ENCODE measurements around the gene GLRX.
"Not testable (repeated sequence)": the region's sequence is repeated elsewhere in the genome, so short reads cannot be mapped to it uniquely, and the experiment has no call there.

Gene GLRX

GRCh38 chr5:95841914-95842812 is 19.6 kb upstream of the GLRX start:
- Histone ChIP-seq H3K36me3 (ENCODE audit: control insufficient read depth in 2 of 2, insufficient read depth in 2 of 2, low read length in 2 of 2) (no peaks in the 10 kb centered on the region), H3K4me3 (ENCODE audit: low read length in 2 of 2) (no peak overlapping the region), H3K9me3 (ENCODE audit: control insufficient read depth in 2 of 2, low read length in 2 of 2) (no peaks in the 10 kb centered on the region), H3K27ac (ENCODE audit: low read depth in 2 of 2, low read length in 2 of 2) (peak overlapping the region; percentile 68 to 84), H3K9ac (ENCODE audit: low read depth in 1 of 2, low read length in 2 of 2) (peak overlapping the region in 1 of 2 donors; percentile 18), H3K27me3 (ENCODE audit: control insufficient read depth in 2 of 2, insufficient read depth in 2 of 2, low read length in 2 of 2) (no peaks in the 10 kb centered on the region), H3K4me1 (ENCODE audit: control insufficient read depth in 2 of 2, insufficient read depth in 2 of 2, low read length in 2 of 2) (peaks cover 11 to 28% of the 10 kb centered on the region in 2 donors)

GRCh38 chr5:95840956-95841705 is 18.6 kb upstream of the GLRX start:
- no peak overlapping the region for H3K9ac ChIP-seq (ENCODE audit: low read depth in 1 of 2, low read length in 2 of 2)
- H3K27ac ChIP-seq (ENCODE audit: low read depth in 2 of 2, low read length in 2 of 2): peak overlapping the region; percentile 11 to 84
- no peaks in the 10 kb centered on the region for H3K9me3 ChIP-seq (ENCODE audit: control insufficient read depth in 2 of 2, low read length in 2 of 2)
- H3K36me3 ChIP-seq (ENCODE audit: control insufficient read depth in 2 of 2, insufficient read depth in 2 of 2, low read length in 2 of 2): no peaks in the 10 kb centered on the region
- H3K4me3 ChIP-seq (ENCODE audit: low read length in 2 of 2): no peak overlapping the region
- no peaks in the 10 kb centered on the region for H3K27me3 ChIP-seq (ENCODE audit: control insufficient read depth in 2 of 2, insufficient read depth in 2 of 2, low read length in 2 of 2)
- H3K4me1 ChIP-seq (ENCODE audit: control insufficient read depth in 2 of 2, insufficient read depth in 2 of 2, low read length in 2 of 2): peaks cover 16 to 28% of the 10 kb centered on the region in 2 donors

- Histone ChIP-seq H3K9me3 (ENCODE audit: control insufficient read depth in 2 of 2, low read length in 2 of 2) (no peaks in the 10 kb centered on the region), H3K9ac (ENCODE audit: low read depth in 1 of 2, low read length in 2 of 2) (no peak overlapping the region), H3K4me3 (ENCODE audit: low read length in 2 of 2) (no peak overlapping the region), H3K36me3 (ENCODE audit: control insufficient read depth in 2 of 2, insufficient read depth in 2 of 2, low read length in 2 of 2) (no peaks in the 10 kb centered on the region), H3K27ac (ENCODE audit: low read depth in 2 of 2, low read length in 2 of 2) (peak overlapping the region in 1 of 2 donors; percentile 66), H3K27me3 (ENCODE audit: control insufficient read depth in 2 of 2, insufficient read depth in 2 of 2, low read length in 2 of 2) (no peaks in the 10 kb centered on the region), H3K4me1 (ENCODE audit: control insufficient read depth in 2 of 2, insufficient read depth in 2 of 2, low read length in 2 of 2) (peaks cover 24 to 35% of the 10 kb centered on the region in 2 donors)
These were observed 17.1 kb upstream of the GLRX start for GRCh38 chr5:95839658-95840057.

GRCh38 chr5:95838556-95838955 is 16.0 kb upstream of the GLRX start:
- Histone ChIP-seq H3K9ac (ENCODE audit: low read depth in 1 of 2, low read length in 2 of 2) (no peak overlapping the region), H3K4me1 (ENCODE audit: control insufficient read depth in 2 of 2, insufficient read depth in 2 of 2, low read length in 2 of 2) (peaks cover 24 to 38% of the 10 kb centered on the region in 2 donors), H3K27ac (ENCODE audit: low read depth in 2 of 2, low read length in 2 of 2) (no peak overlapping the region), H3K4me3 (ENCODE audit: low read length in 2 of 2) (no peak overlapping the region), H3K27me3 (ENCODE audit: control insufficient read depth in 2 of 2, insufficient read depth in 2 of 2, low read length in 2 of 2) (no peaks in the 10 kb centered on the region), H3K9me3 (ENCODE audit: control insufficient read depth in 2 of 2, low read length in 2 of 2) (no peaks in the 10 kb centered on the region), H3K36me3 (ENCODE audit: control insufficient read depth in 2 of 2, insufficient read depth in 2 of 2, low read length in 2 of 2) (no peaks in the 10 kb centered on the region)

GRCh38 chr5:95838001-95838520 is 15.5 kb upstream of the GLRX start:
- H3K9me3 ChIP-seq (ENCODE audit: control insufficient read depth in 2 of 2, low read length in 2 of 2): no peaks in the 10 kb centered on the region
- H3K4me1 ChIP-seq (ENCODE audit: control insufficient read depth in 2 of 2, insufficient read depth in 2 of 2, low read length in 2 of 2): peaks cover 24 to 34% of the 10 kb centered on the region in 2 donors
- no peak overlapping the region for H3K27ac ChIP-seq (ENCODE audit: low read depth in 2 of 2, low read length in 2 of 2)
- H3K9ac ChIP-seq (ENCODE audit: low read depth in 1 of 2, low read length in 2 of 2): no peak overlapping the region
- H3K36me3 ChIP-seq (ENCODE audit: control insufficient read depth in 2 of 2, insufficient read depth in 2 of 2, low read length in 2 of 2): no peaks in the 10 kb centered on the region
- H3K4me3 ChIP-seq (ENCODE audit: low read length in 2 of 2): no peak overlapping the region
- no peaks in the 10 kb centered on the region for H3K27me3 ChIP-seq (ENCODE audit: control insufficient read depth in 2 of 2, insufficient read depth in 2 of 2, low read length in 2 of 2)

DNA sequence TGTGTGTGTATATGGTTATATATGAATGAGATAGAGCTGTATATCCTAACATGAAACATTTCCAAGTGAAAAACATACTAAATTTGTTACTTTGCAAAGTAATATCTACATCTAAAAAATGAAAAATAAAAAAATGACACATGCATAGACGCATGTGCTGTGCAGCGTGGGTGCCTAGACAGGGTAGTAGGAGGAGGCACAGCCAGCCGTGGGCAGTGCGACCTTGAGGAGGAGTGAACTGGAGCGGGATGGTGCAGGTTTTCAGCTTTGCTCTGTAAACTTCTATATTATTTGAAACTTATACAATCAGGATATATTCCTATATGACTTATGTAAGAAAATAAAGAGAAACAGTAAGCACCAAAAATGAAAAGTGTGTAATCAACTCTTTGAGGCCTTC is 15.0 kb upstream of the GLRX start:
- Histone ChIP-seq H3K9me3 (ENCODE audit: control insufficient read depth in 2 of 2, low read length in 2 of 2) (no peaks in the 10 kb centered on the region), H3K36me3 (ENCODE audit: control insufficient read depth in 2 of 2, insufficient read depth in 2 of 2, low read length in 2 of 2) (no peaks in the 10 kb centered on the region), H3K27ac (ENCODE audit: low read depth in 2 of 2, low read length in 2 of 2) (no peak overlapping the region), H3K4me1 (ENCODE audit: control insufficient read depth in 2 of 2, insufficient read depth in 2 of 2, low read length in 2 of 2) (peaks cover 20 to 32% of the 10 kb centered on the region in 2 donors), H3K9ac (ENCODE audit: low read depth in 1 of 2, low read length in 2 of 2) (no peak overlapping the region), H3K27me3 (ENCODE audit: control insufficient read depth in 2 of 2, insufficient read depth in 2 of 2, low read length in 2 of 2) (no peaks in the 10 kb centered on the region), H3K4me3 (ENCODE audit: low read length in 2 of 2) (no peak overlapping the region)

- H3K4me3 ChIP-seq (ENCODE audit: low read length in 2 of 2); H3K36me3 ChIP-seq (ENCODE audit: control insufficient read depth in 2 of 2, insufficient read depth in 2 of 2, low read length in 2 of 2); H3K27me3 ChIP-seq (ENCODE audit: control insufficient read depth in 2 of 2, insufficient read depth in 2 of 2, low read length in 2 of 2); H3K9me3 ChIP-seq (ENCODE audit: control insufficient read depth in 2 of 2, low read length in 2 of 2); H3K9ac ChIP-seq (ENCODE audit: low read depth in 1 of 2, low read length in 2 of 2): not testable (repeated sequence)
- H3K27ac ChIP-seq (ENCODE audit: low read depth in 2 of 2, low read length in 2 of 2): peak overlapping the region in 1 of 2 donors; percentile 14
- H3K4me1 ChIP-seq (ENCODE audit: control insufficient read depth in 2 of 2, insufficient read depth in 2 of 2, low read length in 2 of 2): peaks cover 15 to 27% of the 10 kb centered on the region in 2 donors
These were observed 14.4 kb upstream of the GLRX start for GRCh38 chr5:95836971-95837370.

DNA sequence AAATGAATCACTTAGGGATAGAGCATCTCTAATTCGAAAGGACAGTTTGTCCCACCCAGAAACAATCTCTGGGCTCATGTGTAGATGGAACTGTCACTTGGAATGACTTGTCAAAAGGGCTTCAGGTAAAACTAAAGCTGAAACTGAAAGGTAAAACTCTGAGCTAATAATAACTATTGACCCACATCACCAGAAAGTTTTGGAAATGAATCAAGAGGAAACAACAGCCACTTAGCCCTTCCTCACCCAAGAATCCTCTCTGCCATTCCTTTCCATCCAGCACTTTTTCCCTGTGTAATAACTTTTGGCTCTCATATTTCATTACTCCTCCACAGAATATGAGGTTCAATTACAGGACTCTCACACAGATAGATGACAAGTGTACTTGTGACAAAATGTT is 14.0 kb upstream of the GLRX start:
- Histone ChIP-seq H3K4me3 (ENCODE audit: low read length in 2 of 2) (no peak overlapping the region), H3K9ac (ENCODE audit: low read depth in 1 of 2, low read length in 2 of 2) (no peak overlapping the region), H3K4me1 (ENCODE audit: control insufficient read depth in 2 of 2, insufficient read depth in 2 of 2, low read length in 2 of 2) (peaks cover 13 to 23% of the 10 kb centered on the region in 2 donors), H3K9me3 (ENCODE audit: control insufficient read depth in 2 of 2, low read length in 2 of 2) (no peaks in the 10 kb centered on the region), H3K27ac (ENCODE audit: low read depth in 2 of 2, low read length in 2 of 2) (peak overlapping the region; percentile 6 to 14), H3K27me3 (ENCODE audit: control insufficient read depth in 2 of 2, insufficient read depth in 2 of 2, low read length in 2 of 2) (no peaks in the 10 kb centered on the region), H3K36me3 (ENCODE audit: control insufficient read depth in 2 of 2, insufficient read depth in 2 of 2, low read length in 2 of 2) (no peaks in the 10 kb centered on the region)

GRCh38 chr5:95835682-95836385 is 13.3 kb upstream of the GLRX start:
- Histone ChIP-seq H3K36me3 (ENCODE audit: control insufficient read depth in 2 of 2, insufficient read depth in 2 of 2, low read length in 2 of 2) (no peaks in the 10 kb centered on the region), H3K27me3 (ENCODE audit: control insufficient read depth in 2 of 2, insufficient read depth in 2 of 2, low read length in 2 of 2) (no peaks in the 10 kb centered on the region), H3K9ac (ENCODE audit: low read depth in 1 of 2, low read length in 2 of 2) (peak overlapping the region; percentile 38 to 81), H3K4me3 (ENCODE audit: low read length in 2 of 2) (peak overlapping the region; percentile 37 to 78), H3K9me3 (ENCODE audit: control insufficient read depth in 2 of 2, low read length in 2 of 2) (no peaks in the 10 kb centered on the region), H3K27ac (ENCODE audit: low read depth in 2 of 2, low read length in 2 of 2) (peak overlapping the region; percentile 65 to 69), H3K4me1 (ENCODE audit: control insufficient read depth in 2 of 2, insufficient read depth in 2 of 2, low read length in 2 of 2) (peaks cover 13 to 16% of the 10 kb centered on the region in 2 donors)

Measured in mucosa of rectum (tissue), 2 donors.